PC-3 (cell line): Measurements from ENCODE around the gene CTTNBP2.

Source experiments
- CTCF ChIP-seq: fragments of 300-600 bp; sonication (generic); conservative IDR thresholded peaks from 2 replicates; pipeline ENCODE4 v1.5.1; 2017; ENCODE audit warnings: antibody characterized with exemption, low read depth, mild to moderate bottlenecking, low read length
- EZH2phosphoT487 ChIP-seq: fragments of 300-600 bp; sonication (generic); IDR thresholded peaks from 2 replicates; pipeline ENCODE4 v1.6.1; 2018; ENCODE audit warnings: mild to moderate bottlenecking, antibody characterized with exemption, low read length, borderline replicate concordance

- TF ChIP-seq EZH2phosphoT487 (no peak), CTCF (no peak)
Observed at GRCh38 chr7:117762055-117762454, 111.2 kb downstream of the CTTNBP2 start.
